Keratinocyte (primary cell): ENCODE results near the gene HDAC9.

Experiments
- EZH2 ChIP-seq: IDR thresholded peaks from one replicate; pipeline ENCODE4 v1.6.1; 2012; ENCODE audit warnings: inconsistent platforms, mild to moderate bottlenecking, low read length, moderate library complexity
- TF ChIP-seq, protein P1 (sequence below), 3 experiments: IDR thresholded peaks in 1 of 3; conservative IDR thresholded peaks in 1 of 3; optimal IDR thresholded peaks in 1 of 3; 2 replicates in 2 of 3; 3 replicates in 1 of 3; pipeline versions ENCODE3 to v1.5.1; 2011; ENCODE audit warnings: low read length in 3 of 3, mild to moderate bottlenecking in 3 of 3, moderate library complexity in 2 of 3, control low read depth in 1 of 3, inconsistent platforms in 1 of 3; ENCODE audit not compliant: insufficient read depth in 2 of 3; ENCODE audit errors: extremely low read depth in 1 of 3

DNA sequence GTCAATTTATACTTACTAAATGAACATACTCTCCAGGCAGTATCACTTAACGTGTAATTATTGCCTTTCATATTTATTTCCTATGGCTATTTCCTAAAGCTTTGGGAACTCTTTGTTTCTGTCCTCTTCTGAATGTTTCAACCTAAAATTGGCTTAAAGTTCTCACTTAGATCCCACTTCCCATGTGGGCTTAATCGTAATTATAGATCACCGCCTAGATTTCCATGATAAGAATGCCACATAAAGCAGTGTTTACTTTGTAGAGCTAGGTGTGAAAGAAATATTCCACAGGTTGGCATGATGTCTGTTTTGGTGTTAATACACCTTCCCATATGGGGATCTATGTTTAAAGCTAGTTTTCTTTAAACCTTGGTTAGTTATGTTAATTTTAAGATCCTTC is 1.5 kb downstream of the HDAC9 start:
- TF ChIP-seq, protein P1, sequence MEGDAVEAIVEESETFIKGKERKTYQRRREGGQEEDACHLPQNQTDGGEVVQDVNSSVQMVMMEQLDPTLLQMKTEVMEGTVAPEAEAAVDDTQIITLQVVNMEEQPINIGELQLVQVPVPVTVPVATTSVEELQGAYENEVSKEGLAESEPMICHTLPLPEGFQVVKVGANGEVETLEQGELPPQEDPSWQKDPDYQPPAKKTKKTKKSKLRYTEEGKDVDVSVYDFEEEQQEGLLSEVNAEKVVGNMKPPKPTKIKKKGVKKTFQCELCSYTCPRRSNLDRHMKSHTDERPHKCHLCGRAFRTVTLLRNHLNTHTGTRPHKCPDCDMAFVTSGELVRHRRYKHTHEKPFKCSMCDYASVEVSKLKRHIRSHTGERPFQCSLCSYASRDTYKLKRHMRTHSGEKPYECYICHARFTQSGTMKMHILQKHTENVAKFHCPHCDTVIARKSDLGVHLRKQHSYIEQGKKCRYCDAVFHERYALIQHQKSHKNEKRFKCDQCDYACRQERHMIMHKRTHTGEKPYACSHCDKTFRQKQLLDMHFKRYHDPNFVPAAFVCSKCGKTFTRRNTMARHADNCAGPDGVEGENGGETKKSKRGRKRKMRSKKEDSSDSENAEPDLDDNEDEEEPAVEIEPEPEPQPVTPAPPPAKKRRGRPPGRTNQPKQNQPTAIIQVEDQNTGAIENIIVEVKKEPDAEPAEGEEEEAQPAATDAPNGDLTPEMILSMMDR (optimal IDR thresholded peaks at IDR 0.05 in 1 of 3, IDR thresholded peaks at IDR 0.05 in 1 of 3, conservative IDR thresholded peaks at IDR 0.05 in 1 of 3; ENCODE audit: extremely low read depth in 1 of 3, insufficient read depth in 2 of 3, low read length in 3 of 3) = no peak
- no peak for TF ChIP-seq EZH2
